AG20443 (cell line): ENCODE data around the gene TMEM132D.

Experiments used
- DNase-seq: peaks from one replicate; pipeline ENCODE4 v3.0.0; 2012; ENCODE audit warnings: low spot score, mixed read lengths

TMEM132D gene

DNA sequence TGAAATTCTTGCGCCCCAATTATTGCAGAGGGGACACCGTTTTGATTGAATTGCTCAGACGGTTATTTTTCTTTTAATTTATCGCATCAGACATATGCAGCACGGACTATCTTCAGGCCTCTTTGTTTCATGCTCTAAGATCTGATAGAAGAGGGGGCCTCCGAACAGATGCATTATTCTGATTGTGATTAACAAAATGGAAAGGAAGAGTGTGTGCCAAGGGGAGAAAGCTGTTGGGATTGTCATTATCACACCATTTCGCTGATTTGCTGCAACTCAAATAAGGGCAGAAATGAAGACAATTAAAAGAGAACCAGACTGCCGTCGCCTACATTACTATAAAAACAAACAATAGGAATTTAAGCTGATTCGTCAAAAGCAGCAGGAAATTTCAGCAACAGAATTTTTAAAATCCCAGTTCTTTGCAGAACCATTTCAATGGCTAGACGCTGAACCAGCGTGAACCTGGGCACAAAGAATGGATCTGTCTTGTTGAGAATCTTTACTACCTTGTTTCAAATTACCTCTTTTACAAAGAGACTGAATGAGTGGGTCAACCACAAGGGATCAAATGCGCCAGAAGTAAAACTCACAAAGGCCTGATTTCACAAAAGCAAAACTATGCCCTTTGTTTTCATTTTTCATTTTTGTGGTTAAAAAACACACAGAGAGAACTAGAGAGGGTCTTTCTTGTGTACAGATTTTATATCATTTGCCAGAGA, 30.6 kb downstream of the TMEM132D start:
- DNase-seq, result no peak

- DNase-seq, result no peak
Measured at GRCh38 chr12:129871991-129872972, 31.5 kb downstream of the TMEM132D start.

DNA sequence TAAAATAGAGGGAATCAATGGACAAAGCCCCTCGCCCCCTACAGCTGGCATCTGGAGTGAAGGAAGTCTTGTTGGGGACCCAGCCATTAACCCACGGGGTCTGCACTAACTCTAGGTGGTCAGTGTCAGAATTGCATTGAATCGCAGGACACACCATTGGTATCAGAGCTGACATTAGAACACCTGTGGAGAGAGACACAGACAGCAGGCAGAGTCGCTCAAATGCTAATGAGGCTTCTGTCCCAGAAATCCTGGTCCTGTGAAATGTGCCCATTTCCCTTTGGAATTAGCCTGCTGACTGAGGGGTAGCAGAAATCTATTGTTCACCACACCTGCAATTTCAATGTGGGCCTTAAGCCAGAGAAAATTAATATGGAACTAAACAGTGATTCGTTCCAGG, 33.0 kb downstream of the TMEM132D start:
- no peak for DNase-seq

- no peak for DNase-seq
Measured at GRCh38 chr12:129870136-129870535, 33.7 kb downstream of the TMEM132D start.

- peak; percentile 11 for DNase-seq
Measured at GRCh38 chr12:129868575-129868974, 35.2 kb downstream of the TMEM132D start.

- DNase-seq, result no peak
Measured at GRCh38 chr12:129863938-129864337, 39.9 kb downstream of the TMEM132D start.

- no peak for DNase-seq
Measured at GRCh38 chr12:129862561-129863175, 41.2 kb downstream of the TMEM132D start.

GRCh38 chr12:129861951-129862350, 41.9 kb downstream of the TMEM132D start:
- no peak for DNase-seq

DNA sequence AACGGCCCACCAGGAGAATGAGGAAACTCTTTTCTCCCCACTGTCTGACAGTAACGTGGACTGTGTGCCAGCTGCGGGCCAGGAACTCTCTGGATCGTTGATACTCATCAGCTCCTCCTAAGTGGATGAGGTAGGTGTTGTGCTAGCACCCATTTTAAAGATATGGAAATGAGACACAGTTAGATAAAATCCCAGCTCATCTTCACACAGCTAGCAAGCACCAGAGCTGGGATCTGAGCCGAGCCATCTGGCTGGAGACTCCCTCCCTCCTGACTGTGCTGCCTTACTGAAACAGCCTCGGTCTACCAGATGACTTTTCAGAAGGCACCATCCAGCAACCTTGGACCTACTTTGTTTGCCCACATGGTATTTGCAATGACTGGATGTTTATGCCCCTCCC, 49.2 kb downstream of the TMEM132D start:
- no peak for DNase-seq

GRCh38 chr12:129851296-129851695, 52.5 kb downstream of the TMEM132D start:
- DNase-seq, result no peak

DNA sequence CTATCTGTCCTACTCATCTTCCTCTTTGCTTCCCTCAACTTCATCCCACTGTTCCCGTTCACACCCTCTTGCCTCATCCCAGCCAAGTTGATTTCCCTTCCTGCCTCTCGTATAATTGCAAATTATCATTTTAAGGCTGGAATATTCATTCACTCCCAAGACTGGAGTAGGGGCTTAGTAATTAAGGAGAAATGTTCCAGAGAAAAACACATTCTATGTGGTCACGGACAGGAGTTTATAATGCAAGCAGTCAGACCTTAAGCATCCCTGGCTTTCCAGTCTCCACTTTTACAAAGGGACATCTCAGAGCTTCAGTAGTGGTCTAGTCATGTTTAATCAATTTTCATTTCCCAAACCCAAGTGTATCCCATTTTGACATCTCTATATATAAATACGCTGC, 54.9 kb downstream of the TMEM132D start:
- DNase-seq, result no peak

GRCh38 chr12:129847063-129847462, 56.8 kb downstream of the TMEM132D start:
- no peak for DNase-seq

DNA sequence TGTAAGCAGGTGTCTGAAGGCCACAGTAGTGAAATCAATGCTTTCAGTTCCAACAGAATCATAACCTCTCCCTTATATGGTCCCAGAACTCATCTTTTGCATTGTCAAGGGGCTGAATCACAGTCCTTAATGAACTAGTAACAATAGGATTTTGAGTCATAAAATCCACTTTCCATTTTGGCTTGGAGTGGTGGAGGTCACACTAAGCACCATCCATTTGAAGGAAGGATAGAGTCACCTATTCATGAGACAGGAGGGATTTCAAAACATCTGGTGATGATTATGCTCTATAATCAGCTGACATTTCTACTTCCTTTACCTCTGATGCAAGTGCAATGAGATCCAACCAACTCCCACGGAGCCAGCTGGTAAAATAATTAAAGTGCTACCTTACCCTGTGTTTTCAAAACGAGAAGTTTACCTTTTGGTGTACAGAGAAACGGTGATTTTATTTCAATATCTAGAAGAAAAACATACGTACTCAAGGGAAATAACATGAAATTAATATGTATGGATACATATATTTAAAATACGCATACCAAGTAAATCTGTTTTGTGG, 59.1 kb downstream of the TMEM132D start:
- no peak for DNase-seq

DNA sequence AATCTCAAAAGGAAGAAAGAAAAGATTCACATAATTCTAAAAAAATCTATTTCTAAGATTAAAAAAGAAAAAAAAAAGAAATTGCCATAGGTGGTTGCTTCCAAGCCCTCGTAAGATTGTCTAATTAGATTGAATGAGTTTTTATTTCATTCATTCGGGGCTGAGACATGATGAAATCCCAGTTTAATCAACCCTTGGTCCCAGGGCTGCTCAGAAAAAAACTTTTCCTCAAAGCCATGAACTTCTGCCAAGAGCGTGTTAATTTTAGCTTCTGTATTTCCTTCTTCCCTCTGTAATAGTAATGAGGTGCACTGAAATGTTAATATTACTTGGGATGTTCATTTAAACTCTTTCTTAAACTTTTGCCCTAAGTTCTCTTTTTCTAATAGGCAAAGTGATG, 62.6 kb downstream of the TMEM132D start:
- DNase-seq, result no peak

GRCh38 chr12:129840145-129840884, 63.5 kb downstream of the TMEM132D start:
- DNase-seq, result no peak

DNA sequence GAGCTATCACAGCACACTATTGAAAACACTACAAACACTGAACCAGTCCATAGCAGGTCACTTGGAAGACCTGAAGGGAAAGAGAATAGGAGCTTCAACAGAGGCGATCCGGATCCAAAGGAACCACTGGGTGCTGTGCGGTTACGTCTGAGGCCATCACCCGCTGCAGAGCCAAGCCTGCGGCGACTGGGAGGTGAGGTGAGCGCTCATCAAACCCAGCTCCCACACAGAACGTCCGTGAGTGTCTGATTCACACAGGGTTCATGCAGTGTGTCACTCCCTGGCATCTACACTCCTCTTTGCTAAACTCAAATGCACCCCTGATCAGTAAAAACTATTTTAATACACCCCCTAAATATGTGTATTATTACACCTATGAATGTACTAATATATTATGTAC, 64.1 kb downstream of the TMEM132D start:
- DNase-seq, result no peak

- DNase-seq, result no peak
Measured at GRCh38 chr12:129831294-129831693, 72.5 kb downstream of the TMEM132D start.

DNA sequence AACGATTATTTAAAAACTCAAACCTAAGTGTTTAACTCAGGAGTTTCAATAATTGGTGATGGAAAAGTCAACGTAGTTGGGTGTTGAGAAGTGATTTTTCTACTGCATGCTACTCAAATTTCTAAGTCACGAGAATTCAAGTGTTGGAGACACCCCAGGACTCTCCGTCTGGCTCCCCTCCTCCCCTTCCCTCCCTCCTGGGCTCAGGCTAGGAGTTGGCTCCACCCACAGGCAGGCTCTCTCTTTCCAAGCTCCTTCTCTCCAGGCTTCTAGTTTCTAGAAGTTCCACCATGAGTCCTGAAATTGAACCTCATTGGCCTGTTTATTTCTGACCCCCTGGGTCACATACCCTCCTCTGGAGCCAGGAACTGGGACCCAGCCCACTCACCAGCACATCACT, 73.0 kb downstream of the TMEM132D start:
- DNase-seq, result no peak

GRCh38 chr12:129827866-129828384, 75.9 kb downstream of the TMEM132D start:
- DNase-seq, result no peak

- DNase-seq, result no peak
Measured at GRCh38 chr12:129827102-129827865, 76.5 kb downstream of the TMEM132D start.

DNA sequence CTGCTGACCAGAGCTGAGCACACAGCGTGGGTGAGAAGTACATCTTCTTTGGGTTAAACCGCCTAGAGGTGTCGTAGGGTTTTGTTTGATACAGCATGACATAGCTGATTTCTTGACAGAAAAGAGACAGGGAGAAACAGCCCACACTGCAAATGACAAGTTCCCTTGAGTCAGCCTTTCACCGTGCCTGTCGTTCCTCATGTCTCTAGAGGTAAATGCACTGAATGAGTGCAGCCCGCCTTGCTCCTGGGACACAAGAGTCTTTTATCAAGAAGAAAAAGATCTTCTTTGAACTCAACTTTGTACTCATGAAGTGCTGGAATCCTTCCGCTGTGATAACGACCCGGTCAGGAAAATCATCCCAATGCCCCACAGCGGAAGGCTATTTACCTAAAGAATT, 77.6 kb downstream of the TMEM132D start:
- DNase-seq, result no peak
